GM21737 (cell line): Measurements from ENCODE around the gene DCUN1D4.

ENCODE experiments used
- ATAC-seq: cut with Tn5 transposase; IDR thresholded peaks from one replicate; pipeline ENCODE4 v1.9.1; 2021; ENCODE audit warnings: mild to moderate bottlenecking, moderate library complexity; ENCODE audit not compliant: unreplicated experiment

Gene DCUN1D4

GRCh38 chr4:51853027-51853682 is 10.2 kb downstream of the DCUN1D4 start:
- ATAC-seq, result no peak

- no peak for ATAC-seq
Observed at GRCh38 chr4:51855270-51855669, 12.3 kb downstream of the DCUN1D4 start.

DNA sequence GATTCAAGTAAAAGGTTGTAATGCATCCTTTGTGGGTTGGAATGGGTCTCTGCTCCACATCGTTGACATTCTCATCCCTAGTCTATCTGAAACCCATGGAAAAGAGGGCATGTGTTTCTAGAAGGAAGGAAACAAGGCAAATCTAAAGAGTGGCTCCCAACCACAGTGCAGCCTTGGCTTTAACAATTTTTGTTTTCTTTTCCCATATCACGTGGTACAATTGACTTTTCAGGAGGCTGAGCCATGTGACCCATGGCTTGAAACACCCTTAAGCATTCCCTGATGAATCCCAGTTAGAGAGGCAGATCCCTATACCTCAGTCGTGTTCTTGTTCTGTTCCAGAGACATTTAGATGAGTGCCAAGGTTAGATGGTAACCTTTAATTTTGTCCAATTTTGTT is 12.8 kb downstream of the DCUN1D4 start:
- no peak for ATAC-seq

DNA sequence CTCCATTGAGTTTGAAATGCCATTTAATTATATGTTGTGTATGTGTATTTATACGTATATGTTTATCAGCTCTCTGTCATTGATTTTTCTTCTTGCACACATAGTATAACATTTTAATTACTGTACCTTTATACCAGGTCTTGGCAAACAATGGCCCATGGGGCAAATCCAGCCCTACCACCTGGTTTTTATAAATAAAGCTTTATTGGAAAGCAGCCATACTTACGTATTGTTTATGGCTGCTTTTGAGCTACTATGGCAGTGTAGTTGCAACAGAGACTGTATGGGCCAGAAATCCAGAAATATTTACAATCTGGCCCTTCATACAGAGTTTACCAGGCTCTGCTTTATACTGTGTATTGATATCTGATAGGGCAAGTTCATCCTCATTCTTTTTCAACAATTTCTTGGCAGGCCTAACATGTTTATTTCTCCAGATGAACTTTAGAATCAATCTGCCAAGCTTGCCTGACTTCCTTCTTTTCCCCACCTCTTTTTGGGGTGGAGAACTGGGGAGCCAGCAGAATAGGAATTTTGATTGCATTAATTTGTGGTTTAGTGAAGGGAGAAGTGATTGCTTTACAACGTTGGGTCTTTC is 15.8 kb downstream of the DCUN1D4 start:
- no peak for ATAC-seq

- ATAC-seq, result no peak
Observed at GRCh38 chr4:51859476-51860031, 16.6 kb downstream of the DCUN1D4 start.

DNA sequence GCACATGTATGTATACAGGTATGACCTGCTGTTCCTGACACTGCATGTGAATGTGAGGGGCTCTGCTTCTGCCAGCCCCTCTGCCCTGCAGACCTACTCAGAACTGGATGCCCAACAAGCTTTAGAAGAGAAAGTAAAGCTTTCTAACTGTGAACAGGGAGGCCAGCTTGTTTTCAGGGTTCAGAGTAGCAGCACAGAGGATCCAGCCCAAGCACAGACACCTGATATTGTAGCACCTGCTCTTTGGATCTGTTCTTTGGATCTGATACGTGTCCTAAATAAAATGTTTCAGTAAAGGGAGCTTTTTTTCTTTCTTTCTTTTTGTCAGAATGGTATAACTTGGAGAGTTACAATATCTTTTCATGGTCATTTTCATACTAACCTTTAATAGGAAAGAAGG is 19.2 kb downstream of the DCUN1D4 start:
- no peak for ATAC-seq

DNA sequence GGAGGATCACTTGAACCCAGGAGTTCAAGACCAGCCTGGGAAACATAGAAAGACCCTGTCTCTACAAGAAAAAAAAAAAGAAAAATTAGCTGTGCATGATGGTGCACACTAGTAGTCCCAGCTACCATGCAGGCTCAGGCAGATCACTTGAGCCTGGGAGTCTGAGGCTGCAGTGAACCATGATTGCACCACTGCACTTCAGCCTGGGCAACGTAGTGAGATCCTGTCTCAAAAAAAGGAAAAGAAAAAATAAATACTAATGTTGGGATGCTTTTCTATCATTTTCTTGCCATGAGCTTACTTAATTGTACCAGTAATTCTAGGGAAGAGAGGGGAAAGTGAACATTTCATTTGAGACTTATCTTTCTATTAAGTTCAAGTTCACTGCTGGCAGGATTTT is 19.8 kb downstream of the DCUN1D4 start:
- no peak for ATAC-seq

DNA sequence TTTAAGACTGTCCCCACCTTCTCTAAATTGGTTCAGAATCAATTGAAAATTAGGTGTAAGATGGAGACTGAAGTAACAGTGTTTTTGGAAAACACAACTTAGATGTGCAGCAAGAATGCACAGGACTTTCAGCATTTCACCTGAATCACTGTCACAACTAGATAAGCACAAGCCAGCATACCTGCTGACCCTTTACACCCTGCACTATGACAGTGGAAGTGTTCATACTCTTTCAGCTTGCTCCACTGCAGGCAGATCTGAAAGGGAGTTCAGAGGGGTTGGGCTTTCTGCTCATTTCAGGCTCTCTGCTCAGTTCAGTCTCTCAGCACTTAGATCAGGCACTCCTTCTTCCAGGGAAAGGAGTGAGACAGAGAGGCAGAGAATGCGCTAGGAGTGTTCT is 22.8 kb downstream of the DCUN1D4 start:
- ATAC-seq, result no peak

DNA sequence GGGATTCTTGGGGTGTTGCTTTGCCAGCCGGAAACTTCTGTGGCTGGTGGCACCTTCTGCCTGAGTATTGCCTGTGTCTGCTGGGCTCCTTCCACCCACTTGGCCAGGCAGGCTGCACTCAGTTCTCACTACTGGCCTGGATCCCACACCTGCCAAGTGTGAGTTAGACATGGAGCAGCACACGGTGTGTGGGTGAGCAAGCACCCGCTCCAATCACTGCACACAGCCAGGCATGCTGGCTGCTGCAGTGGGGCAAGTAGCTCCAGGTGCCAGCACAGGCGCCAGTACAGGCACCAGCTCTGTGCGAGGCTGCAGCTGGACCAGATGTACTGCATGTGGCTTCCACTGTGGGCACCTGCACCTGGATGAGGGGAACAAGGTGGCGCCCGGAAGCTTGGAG is 23.9 kb downstream of the DCUN1D4 start:
- ATAC-seq, result no peak

DNA sequence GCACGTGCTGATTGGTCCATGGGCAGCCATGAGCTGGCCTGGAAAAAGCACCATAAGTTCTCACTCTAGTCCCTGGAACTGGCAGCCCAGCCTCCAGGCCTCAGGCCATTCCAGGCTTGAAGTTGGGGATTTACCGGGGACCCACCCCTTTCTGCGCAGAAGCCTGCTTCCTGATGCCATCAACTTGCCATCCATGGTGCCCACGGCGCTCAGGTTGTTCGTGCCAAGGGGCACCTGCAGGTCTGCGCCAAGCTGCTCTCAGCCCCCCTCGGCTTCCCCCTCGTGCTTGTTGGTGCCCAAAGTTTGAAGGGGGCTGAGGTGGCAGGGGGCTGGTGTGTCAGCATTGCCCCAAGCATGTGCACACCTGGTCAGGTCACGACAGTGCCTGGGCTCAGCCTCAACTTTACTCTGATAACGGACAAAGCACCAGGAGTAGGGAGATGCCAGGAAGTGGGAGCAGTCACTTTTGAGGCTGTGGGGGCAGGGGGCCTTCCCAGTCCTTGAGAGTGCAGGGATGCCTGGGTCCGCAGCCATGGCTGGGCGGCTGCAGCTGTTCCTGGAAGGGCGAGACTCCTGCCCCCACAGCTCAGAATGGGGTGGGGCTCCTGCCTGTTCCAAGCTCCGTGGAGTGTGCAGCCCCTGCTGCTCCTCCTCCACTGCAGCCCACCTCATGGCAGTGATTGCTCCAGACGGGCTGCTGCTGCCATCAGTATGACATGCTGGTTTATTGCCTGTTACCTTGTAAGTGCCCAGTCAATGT is 24.9 kb downstream of the DCUN1D4 start:
- no peak for ATAC-seq

DNA sequence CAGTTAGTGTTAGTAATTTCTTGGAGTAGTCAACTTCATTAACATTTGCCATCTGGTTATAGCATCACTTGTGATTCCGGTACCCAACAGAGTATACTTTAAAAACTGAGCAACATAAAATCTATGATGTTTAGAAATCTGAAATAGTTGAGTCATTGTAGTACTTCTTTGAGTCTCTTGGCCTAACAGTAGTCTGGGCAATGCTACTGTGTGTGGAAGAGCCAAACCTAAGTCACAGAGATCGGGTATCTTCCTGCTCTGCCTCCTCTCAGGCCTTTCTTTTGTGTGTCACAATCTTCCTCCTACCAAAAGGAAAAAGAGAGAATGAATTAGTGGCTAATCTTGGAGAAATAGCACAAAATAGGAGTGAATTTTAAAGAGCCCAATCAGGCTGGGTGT is 25.5 kb downstream of the DCUN1D4 start:
- ATAC-seq, result no peak

DNA sequence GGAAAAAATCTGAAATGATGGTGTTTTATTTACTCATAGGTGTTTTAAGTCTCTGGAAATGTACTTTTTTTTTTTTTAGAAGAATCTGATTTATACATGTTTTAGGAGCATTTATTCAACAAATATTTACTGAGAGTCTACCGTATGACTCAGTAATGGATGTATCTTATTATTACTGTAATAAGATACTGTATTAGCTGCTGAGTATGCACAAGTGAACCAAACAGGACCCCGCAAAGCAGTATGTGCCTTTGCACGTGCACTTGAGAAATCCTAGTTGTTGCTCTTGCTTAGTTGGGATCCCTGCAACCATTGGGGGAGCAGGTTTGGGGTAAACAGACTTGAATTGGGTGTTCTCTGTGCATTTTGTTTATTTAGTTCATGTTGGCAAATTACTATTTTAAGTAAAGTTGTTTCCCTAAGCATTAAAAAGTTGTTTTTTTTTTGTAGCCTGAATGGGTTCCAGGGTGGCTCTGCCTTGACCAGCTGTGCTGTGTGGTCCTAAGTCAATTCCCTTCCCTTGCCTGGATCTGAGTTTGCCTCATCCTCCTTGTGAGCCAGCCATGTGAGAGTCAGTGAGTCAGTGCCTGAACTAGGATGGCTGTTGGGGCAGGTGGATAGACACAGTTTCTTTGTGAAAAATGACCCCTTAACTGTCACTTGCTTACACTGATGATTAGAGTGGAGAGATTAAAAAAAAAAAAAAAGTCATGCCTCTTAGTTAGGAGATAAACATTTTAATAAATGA is 27.7 kb downstream of the DCUN1D4 start:
- ATAC-seq, result no peak

- no peak for ATAC-seq
Observed at GRCh38 chr4:51872283-51872997, 29.5 kb downstream of the DCUN1D4 start.

DNA sequence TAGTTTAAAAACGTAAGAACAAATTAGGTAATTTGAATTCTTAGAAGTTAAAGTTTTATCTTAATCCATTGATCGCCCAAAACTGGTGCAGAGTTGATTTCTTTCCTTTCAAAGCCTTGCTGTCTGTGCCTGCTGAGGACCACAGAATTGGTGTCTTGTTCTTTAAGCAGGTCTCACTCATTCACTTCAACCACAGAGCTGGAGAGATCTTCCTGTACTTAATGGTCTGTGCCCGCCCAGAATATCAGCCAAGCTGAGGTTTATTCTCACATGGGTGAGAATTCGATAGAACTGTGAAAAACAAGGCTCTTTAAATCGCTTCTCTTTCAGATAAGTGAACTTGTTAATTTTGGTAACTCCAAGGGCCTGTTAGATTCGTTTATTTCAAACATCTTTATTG is 31.6 kb downstream of the DCUN1D4 start:
- no peak for ATAC-seq

DNA sequence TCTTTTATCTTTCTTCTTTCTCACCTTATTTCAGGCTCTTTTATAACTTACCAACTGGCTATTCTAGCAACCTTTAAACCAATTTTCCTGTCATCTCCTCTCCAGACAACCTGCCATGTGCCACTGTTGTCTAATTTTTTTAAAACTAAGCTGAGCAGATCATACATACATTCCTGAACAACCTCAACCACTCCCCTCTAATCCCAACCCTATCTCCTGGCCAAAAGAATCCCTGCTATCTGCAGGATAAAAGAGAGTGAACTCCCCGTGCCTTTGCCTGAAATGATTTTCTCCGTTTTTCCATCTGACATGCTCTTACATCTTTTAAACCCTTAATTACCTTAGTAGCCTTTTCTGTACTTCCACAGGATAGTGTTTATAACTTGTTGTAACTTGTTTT is 35.5 kb downstream of the DCUN1D4 start:
- ATAC-seq, result no peak

- ATAC-seq, result no peak
Observed at GRCh38 chr4:51880016-51880915, 37.3 kb downstream of the DCUN1D4 start.

GRCh38 chr4:51884055-51884454 is 41.1 kb downstream of the DCUN1D4 start:
- ATAC-seq, result no peak

DNA sequence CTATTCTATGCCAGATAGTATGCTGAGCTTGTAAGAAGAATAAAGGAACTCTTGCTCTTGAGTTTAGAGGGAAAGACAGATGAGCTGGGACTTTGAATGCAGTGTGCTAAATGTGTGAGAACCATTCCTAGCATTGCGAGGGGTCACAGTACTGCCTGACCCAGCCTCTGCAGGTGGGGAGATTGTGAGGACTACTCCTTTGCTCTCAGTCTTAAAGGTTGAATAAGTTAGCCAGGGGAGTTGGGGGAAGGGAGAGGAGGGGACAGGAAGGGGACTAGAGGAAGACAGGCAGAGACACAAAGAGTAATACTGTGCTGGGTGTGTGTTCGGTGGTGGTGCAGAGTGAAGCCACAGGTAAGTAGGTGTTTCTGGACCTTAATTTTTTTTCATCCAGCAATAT is 41.7 kb downstream of the DCUN1D4 start:
- no peak for ATAC-seq

DNA sequence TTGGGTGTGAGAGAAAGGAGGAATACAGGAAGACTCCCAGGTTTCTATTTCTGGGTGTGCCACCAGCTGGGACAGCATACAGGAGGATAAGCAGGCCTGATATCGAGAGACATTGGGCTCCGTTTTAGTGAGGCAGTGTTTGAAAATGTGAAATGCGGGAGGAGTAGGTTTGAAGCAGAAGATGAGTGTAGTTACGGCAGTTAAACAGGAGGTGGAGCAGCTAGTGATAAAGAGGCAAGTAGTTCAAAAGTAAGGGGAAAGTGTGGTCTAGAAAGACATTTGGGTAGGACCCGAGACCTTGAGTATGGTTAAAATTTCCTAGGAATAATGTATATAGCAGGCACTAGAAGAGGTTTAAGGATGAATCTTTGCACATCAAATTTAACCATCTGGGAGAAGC is 42.4 kb downstream of the DCUN1D4 start:
- ATAC-seq, result no peak

DNA sequence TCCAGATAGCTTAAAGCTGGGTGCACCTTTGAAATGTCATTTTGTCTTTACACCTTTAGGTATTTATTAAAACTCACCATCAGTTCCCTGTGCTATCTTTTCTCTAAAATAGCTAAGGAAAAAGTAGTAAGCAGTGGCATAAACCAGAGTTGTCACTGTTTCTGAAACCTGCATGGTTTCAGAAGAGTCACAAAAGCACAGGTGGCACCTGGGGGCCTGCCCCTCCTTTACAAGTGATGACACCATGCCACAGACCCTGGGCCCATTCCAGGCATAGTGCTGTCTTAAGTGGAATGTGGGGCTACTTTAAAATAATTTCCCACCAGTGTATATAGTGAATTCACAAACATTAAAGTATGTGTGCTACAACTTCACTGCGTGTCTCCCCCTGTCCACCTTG is 47.8 kb downstream of the DCUN1D4 start:
- ATAC-seq, result no peak
